T47D (cell line): Measurements from ENCODE around the gene CFAP54.
A peak's percentile ranks its signal among the peaks of the same experiment; 100 is the strongest.

Source experiments
- DNase-seq, 2 experiments: peaks; one replicate each; pipeline versions ENCODE4 v3.0.0 to v3.0.0-alpha.2; 2011 to 2012; ENCODE audit warnings: low read depth in 1 of 2, low spot score in 1 of 2
- JUND ChIP-seq: IDR thresholded peaks from 2 replicates; pipeline ENCODE4 v1.6.1; 2012; ENCODE audit warnings: low read depth
- in situ Hi-C: cut with HindIII; loops from 2 replicates; pipeline ENCODE4 v1.10.0; 2016; ENCODE audit warnings: low sequenced_read_pairs, low pct_unique_long_range_greater_than_20kb

The CFAP54 gene

DNA sequence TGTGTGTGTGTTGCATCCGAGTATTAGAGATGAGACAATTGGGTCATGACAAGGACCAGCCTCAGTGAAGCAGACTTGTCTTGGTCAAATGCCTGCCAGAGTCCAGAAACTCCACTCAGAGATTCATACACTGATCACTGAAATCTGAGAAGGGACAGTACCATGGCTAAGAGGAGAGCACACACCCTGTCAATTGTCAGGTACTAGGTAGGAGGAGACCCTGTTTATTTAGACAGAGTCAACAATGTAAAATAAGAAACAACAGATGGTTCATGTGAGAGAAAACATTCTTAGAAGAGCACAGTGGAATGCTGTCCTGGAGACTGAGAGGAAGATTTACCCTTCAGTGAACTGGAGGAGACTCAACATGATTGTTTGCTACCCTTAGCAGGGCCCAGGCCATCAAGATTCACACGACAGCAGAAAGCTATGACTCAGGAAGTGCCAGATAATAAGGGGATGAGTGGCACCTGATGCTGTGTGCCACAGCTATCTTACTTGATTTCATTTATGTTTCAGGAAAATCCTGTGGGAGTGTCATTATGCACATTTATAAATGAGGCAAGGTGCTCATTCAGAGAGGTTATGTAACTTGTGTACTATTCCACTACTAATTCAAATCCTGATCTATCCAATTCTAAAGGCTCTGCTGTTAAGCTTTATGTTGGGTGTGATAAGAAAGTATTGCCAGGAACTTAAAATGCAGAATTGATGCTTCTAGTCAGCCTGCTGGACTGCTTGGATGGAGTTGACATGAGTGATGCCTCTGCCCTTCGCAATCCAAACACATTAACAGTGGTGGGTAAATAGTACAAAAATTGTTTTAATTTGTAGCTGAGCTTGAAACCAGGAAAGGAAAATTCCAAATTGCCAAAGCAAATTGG is 281.1 kb downstream of the CFAP54 start:
- no peak for TF ChIP-seq JUND
- in situ Hi-C loops = no loop called here
- peak in 1 of 2 experiments; percentile 10 for DNase-seq

DNA sequence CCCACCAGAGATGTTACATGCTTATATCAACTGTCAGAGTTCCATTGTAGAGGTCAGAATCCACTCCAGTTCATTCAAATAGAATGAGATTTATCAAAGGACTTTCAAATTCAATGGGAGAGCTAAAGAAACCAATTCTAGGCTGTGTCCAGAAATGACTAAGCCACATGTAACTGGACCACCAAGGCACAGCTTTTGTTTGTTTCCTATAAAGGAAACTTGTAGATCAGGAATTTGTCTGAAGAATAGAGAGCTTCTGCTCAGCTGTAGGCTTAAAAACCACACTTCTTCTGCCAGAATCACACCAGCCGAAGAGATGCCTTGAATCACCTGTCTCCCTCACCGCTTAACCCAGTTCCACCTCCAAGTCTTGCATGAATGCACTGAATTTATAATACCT is 283.7 kb downstream of the CFAP54 start:
- no peak for DNase-seq
- TF ChIP-seq JUND = no peak
- in situ Hi-C loops = no loop called here

DNA sequence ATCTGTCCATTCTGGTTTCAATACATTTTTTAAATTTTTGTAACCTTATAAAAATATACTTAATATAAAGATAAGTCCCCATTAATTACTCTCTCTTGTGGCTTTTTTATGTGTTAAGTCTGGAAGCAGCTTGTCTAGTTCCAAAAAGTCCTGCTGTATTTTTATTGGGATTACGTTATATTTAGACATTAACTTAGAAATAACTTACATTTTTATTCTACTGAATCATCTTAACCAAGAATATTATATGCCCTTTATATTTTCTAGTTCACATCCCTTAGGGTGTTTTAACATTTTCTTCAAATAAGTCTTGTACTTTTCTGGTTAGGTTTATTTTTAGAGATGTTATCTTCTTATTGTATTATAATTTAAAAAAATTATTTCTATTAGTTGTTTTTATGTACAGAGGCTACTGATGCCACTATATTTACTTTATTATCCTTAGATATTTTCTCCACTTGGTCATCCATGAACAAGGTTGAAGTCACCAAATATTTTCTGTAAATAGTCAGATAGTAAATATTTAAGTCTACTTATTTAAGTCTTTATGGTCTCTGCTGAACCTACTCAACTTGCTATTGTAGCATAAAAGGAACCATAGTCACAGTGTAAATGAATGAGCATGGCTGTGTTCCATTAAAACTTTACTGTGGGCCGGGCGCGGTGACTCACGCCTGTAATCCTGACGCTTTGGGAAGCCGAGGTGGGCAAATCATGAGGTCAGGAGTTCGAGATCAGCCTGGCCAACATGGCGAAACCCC is 285.3 kb downstream of the CFAP54 start:
- DNase-seq = no peak
- no peak for TF ChIP-seq JUND
- in situ Hi-C loops = no loop called here

DNA sequence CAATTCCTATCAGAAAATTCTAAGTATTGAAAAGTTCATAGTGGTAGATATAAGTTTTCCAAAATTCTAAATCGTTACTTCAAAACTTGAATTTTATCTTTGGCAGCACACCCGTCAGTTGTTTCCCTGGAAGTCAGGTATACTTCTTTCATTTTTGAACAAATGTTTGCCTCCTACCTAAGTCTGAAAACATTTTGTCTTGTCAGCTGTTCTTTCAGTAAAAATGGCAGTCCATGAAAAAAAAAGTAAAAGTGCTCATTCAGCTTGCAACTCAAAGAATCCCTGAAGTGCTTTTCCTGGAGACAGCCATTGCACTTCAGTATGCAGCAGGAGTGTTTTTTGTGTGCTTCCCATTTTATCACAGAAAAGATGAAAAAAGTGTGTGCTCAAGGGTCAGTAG is 287.5 kb downstream of the CFAP54 start:
- in situ Hi-C loops = no loop called here
- no peak for DNase-seq
- no peak for TF ChIP-seq JUND

DNA sequence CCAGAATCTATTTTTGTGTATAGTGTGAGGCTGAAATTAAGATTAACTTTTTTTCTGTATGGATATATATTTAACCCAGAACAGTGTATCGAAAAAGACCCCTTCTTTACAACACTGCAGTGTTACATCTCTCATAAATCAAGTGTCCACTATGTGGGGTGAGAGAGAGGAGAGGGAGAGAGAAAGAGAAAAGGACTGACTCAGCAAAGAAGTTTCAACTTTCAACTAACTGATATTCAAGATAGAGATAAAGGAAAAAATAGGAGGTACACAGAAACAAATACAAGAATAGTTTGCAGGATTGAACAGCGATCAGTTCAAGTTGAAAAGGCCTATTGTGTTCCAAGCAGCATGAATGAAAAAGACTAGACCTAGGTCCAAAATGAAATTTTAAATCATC is 291.0 kb downstream of the CFAP54 start:
- TF ChIP-seq JUND = no peak
- DNase-seq = no peak
- in situ Hi-C loops = no loop called here

DNA sequence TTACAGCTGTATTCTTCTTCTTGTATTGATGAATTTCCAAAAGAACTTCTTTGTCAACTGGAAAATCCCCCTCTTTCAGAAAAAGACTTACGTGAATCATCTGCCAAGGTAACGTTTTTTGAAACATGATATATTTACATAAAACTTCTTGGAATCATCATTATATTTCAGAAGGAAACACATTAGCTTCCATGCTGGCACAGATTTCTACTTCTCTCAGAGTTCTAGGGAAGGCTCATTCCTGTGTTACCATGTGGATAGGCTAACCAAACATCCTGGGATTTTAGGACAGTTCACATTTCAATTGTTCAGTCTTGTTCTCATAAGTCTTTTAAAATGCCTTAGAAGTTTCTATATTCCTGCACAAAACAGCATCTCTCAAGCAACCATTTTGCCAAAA is 297.4 kb downstream of the CFAP54 start:
- TF ChIP-seq JUND = no peak
- no peak for DNase-seq
- in situ Hi-C loops = no loop called here

DNA sequence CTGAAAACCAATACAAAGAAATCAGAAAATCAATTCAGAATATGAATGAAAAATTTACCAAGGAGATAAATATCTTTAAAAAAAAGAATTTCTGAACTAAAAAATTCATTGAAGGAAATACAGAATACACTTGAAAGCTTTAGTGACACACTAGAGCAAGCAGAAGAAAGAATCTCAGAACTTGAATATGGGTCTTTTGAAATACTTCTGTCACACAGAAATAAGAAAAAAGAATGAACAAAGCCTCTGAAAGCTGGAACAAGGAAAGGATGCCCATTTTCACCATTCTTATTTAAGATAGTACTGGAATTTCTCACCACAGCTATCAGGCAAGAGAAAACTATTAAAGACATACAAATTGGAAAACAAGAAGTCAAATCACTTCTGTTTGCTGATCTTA is 314.6 kb downstream of the CFAP54 start:
- no peak for DNase-seq
- in situ Hi-C loops = no loop called here
- no peak for TF ChIP-seq JUND

DNA sequence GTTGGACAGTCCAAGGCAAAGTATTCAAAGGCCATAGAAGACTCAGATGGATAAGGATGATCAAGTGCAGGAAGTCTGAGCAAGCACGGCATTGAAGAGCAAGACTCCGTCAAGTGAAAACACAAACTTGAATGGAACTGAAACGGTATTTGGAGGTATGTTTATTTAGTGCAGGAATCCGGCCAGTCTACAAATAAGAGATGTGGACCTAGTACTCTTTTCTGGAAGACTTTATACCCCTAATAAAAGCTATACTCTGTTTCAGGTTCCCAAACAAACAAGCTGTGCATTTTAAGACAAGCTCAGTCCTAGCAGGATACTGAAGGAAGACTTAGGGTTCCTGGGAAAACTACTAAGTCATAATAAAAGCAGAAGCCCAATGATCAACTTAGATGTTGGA is 316.9 kb downstream of the CFAP54 start:
- in situ Hi-C loops = no loop called here
- DNase-seq = peak in 1 of 2 experiments; percentile 22
- TF ChIP-seq JUND = no peak

DNA sequence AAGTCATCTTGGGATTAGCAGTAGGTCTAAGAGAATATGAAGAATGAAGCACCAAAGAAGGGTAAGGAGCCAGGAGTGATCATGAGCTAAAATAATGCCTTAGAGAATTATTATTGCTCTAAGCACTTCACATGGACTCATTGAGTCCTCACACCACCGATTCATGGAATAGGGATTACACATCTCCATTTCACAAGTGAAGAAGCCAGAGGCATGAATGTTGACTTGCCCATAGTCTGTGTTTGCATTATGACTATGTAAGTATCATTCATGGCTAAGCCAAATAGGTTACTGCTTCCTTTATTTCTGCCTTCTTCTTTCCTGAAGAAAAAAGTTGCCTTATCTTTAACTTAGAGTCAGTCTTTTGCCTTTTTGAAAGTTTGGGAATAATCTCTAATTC is 318.4 kb downstream of the CFAP54 start:
- DNase-seq = no peak
- TF ChIP-seq JUND = no peak
- in situ Hi-C loops = no loop called here

DNA sequence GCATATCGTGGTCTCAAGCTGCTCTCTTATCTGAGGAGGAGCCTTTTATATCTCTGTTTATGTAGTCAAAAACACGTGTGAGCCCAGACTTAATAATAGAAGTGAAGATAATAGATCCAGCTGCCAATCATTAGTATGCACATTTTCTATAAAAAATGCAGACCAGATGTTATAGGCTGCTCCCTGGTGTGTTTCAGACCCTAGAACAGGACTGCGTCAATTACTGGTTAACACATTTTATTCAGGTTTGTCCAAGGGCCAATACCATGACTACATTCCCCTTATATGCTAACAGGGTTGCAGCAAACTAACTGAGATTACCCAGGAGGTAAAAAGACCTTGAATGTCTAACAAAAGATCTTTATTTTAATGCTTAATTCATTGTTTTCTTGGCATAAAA is 319.2 kb downstream of the CFAP54 start:
- TF ChIP-seq JUND = no peak
- DNase-seq = no peak
- in situ Hi-C loops = no loop called here

DNA sequence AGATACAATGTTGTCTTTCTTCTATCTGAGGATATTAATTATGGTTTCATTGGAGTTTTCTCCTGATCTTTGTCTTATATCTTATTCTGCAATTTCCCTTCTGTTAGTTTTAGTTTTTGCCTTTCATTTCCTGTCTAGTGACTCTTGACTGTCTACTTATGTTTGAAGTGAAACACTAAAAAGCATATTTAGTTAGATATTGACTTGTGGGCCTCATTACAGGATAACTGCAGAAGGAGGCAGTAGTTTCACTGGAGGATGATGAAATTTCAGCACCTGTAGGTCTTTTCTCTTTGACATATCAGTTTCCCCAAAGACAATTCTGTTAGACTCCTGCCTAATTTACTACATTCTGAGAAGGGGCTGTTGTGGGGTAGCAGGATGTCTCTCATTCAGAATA is 320.1 kb downstream of the CFAP54 start:
- in situ Hi-C loops = no loop called here
- no peak for TF ChIP-seq JUND
- no peak for DNase-seq

DNA sequence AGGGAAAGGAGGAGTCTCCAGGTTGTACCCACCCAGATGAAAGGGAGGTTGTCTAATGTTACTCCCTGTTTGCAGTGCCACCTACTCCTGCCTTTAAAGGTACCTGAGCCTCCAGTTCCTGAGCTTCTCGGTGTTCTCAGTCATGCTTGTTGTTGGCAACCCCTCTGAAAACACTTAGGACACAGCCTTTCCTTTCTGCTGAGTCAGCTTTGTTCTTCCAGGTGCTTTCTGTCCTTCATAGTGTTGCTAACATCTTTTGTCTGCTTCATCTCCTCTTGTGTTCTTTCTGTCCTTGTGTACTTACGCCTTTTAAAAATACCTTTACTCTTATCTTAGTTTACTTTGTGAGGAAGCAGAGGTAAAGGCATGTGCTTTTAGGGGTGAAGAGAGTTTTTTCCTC is 320.7 kb downstream of the CFAP54 start:
- in situ Hi-C loops = no loop called here
- peak in 1 of 2 experiments; percentile 44 for DNase-seq

DNA sequence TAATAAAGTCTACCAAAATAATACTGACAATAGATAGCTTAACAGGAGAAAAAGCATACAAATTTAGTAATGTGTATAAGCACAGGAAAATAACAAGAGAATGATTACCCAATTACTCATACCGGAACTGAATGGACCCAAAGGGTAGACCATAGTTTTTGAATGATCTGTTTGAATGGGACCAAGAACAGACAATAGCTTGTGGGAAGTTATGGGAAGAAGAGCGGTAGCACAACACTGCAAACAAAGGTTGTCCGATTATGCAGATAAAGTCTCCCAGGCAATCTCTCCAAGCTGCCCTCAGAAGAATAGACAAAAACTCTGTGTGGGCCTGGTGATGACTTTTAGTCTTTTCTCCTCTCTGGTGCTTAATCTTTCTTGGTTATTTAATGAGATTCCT is 321.1 kb downstream of the CFAP54 start:
- in situ Hi-C loops = no loop called here
- no peak for TF ChIP-seq JUND
- DNase-seq = no peak

More for the DNA sequence above, 320.7 kb downstream of the CFAP54 start:
- no peak for TF ChIP-seq JUND
